Measurements from ENCODE around the gene SNN. TPM values are rescaled to one million over a fixed set of nuclear protein-coding genes. Genes with fewer than 3 reads are reported as not detected.

SNN gene
- total RNA-seq, 1 experiment from 2014 or later: 13.0 TPM

GRCh38 chr16:11666103-11667055, 1.9 kb upstream of the SNN start:
- Histone ChIP-seq H3K4me3 (ENCODE audit: low read depth, low read length, poor library complexity, severe bottlenecking) (no peak overlapping the region), H3K36me3 (ENCODE audit: insufficient read depth, low read length, poor library complexity, severe bottlenecking) (no peaks in the 10 kb centered on the region), H3K27ac (ENCODE audit: low read depth, low read length, poor library complexity, severe bottlenecking) (no peak overlapping the region), H3K9me3 (ENCODE audit: low read depth, low read length, poor library complexity, severe bottlenecking) (no peaks in the 10 kb centered on the region), H3K27me3 (replicated peaks; ENCODE audit: insufficient read depth, low read depth, low read length, poor library complexity) (no peaks in the 10 kb centered on the region), H3K4me1 (ENCODE audit: insufficient read depth, low read length, poor library complexity, severe bottlenecking) (peaks cover 4% of the 10 kb centered on the region)
- DNase-seq (ENCODE audit: low spot score): no peak
- ChIA-PET CTCF (no interaction called here), POLR2A (ENCODE audit: low non-redundant PET) (no interaction called here)
- BruUV-seq (replicated peaks): no TSS peak
- no peak for TF ChIP-seq CTCF (conservative IDR thresholded peaks at IDR 0.05; ENCODE audit: low read depth, low read length)
- TF ChIP-seq EZH2 (IDR thresholded peaks at IDR 0.05; ENCODE audit: borderline replicate concordance, low read depth, low read length, poor library complexity, severe bottlenecking): no peak
- intact Hi-C loops (cut with micrococcal nuclease; ENCODE audit: unreplicated experiment): no loop called here

DNA sequence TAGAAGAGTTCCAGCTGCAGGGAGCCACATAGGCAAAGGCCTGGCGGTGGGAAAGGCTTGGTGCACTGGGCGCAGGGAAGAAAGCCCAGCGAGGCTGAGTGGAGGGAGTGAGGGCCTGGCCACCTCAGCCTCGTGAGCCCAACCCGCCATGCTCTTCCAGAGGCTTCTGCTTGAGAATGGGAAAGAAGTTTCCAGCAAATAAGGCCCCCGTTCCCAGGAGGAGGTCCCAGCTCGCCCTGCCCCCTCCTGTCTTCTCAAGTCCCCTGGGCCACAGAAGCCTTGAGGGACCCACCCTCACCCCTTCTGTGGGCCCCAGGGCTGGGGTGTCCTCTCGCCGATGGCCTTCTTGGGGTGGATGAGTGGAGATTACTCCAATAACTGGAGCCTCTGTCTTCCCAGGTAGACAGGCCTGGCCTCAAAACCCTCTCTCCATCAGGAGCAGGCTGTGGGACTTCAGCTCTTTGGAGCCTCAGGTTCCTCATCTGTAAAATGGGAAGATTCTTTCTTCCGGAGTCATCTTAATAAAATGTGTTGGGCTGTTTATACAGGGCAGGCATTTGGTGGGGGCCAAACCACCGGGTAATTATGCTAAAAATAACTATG, 933 bp upstream of the SNN start:
- intact Hi-C loops (cut with micrococcal nuclease; ENCODE audit: unreplicated experiment): no loop called here
- no peaks in the 10 kb centered on the region for H3K9me3 ChIP-seq (ENCODE audit: low read depth, low read length, poor library complexity, severe bottlenecking)
- ChIA-PET CTCF (no interaction called here), POLR2A (ENCODE audit: low non-redundant PET) (no interaction called here)
- no peak for DNase-seq (ENCODE audit: low spot score)
- no peak for TF ChIP-seq EZH2 (IDR thresholded peaks at IDR 0.05; ENCODE audit: borderline replicate concordance, low read depth, low read length, poor library complexity, severe bottlenecking)
- TF ChIP-seq CTCF (conservative IDR thresholded peaks at IDR 0.05; ENCODE audit: low read depth, low read length): no peak
- H3K27ac ChIP-seq (ENCODE audit: low read depth, low read length, poor library complexity, severe bottlenecking): no peak overlapping the region
- H3K27me3 ChIP-seq (replicated peaks; ENCODE audit: insufficient read depth, low read depth, low read length, poor library complexity): no peaks in the 10 kb centered on the region
- no peaks in the 10 kb centered on the region for H3K36me3 ChIP-seq (ENCODE audit: insufficient read depth, low read length, poor library complexity, severe bottlenecking)
- peak overlapping the region; percentile 35 for H3K4me3 ChIP-seq (ENCODE audit: low read depth, low read length, poor library complexity, severe bottlenecking)
- peaks cover 4% of the 10 kb centered on the region for H3K4me1 ChIP-seq (ENCODE audit: insufficient read depth, low read length, poor library complexity, severe bottlenecking)
- no TSS peak for BruUV-seq (replicated peaks)

- no peaks in the 10 kb centered on the region for H3K36me3 ChIP-seq (ENCODE audit: insufficient read depth, low read length, poor library complexity, severe bottlenecking)
- no TSS peak for BruUV-seq (replicated peaks)
- peaks cover 4% of the 10 kb centered on the region for H3K4me1 ChIP-seq (ENCODE audit: insufficient read depth, low read length, poor library complexity, severe bottlenecking)
- intact Hi-C loops (cut with micrococcal nuclease; ENCODE audit: unreplicated experiment): no loop called here
- no peaks in the 10 kb centered on the region for H3K27me3 ChIP-seq (replicated peaks; ENCODE audit: insufficient read depth, low read depth, low read length, poor library complexity)
- CTCF ChIA-PET: interaction anchor here (0.6 kb wide), 1 partner anchor 353 kb away, joined by 5 read pairs; no protein-coding TSS in a partner anchor
- no peak for DNase-seq (ENCODE audit: low spot score)
- peak overlapping the region; percentile 84 for H3K4me3 ChIP-seq (ENCODE audit: low read depth, low read length, poor library complexity, severe bottlenecking)
- POLR2A ChIA-PET (ENCODE audit: low non-redundant PET): no interaction called here
- no peak for TF ChIP-seq CTCF (conservative IDR thresholded peaks at IDR 0.05; ENCODE audit: low read depth, low read length)
- TF ChIP-seq EZH2 (IDR thresholded peaks at IDR 0.05; ENCODE audit: borderline replicate concordance, low read depth, low read length, poor library complexity, severe bottlenecking): no peak
- no peak overlapping the region for H3K27ac ChIP-seq (ENCODE audit: low read depth, low read length, poor library complexity, severe bottlenecking)
- no peaks in the 10 kb centered on the region for H3K9me3 ChIP-seq (ENCODE audit: low read depth, low read length, poor library complexity, severe bottlenecking)
These were observed 546 bp downstream of the SNN start for GRCh38 chr16:11668623-11669379.

Data from A673 (cell line).